HepG2 (cell line): ENCODE results near the gene LRRC8E. TPM values are rescaled to one million over a fixed set of nuclear protein-coding genes. Genes with fewer than 3 reads are reported as not detected.

Experiments used
- GABPA ChIP-seq, 2 experiments: IDR thresholded peaks; 2 replicates each; pipeline ENCODE4 v1.6.1; 2011 to 2016; ENCODE audit warnings: low read depth in 2 of 2, low read length in 1 of 2, missing biosample characterization in 1 of 2, missing genetic modification characterization in 1 of 2
- GABPB1 ChIP-seq: IDR thresholded peaks from 2 replicates; pipeline ENCODE4 v1.6.1; 2016; ENCODE audit warnings: mild to moderate bottlenecking, missing genetic modification reagents, moderate library complexity, missing compliant biosample characterization
- HNRNPLL ChIP-seq: fragments of 200-400 bp; formaldehyde crosslinking; IDR thresholded peaks from 2 replicates; pipeline ENCODE4 v1.6.1; 2017; ENCODE audit warnings: mild to moderate bottlenecking, low read depth, low read length; ENCODE audit not compliant: poor library complexity, severe bottlenecking
- KDM2A ChIP-seq: sonication (generic); formaldehyde crosslinking; IDR thresholded peaks from 2 replicates; pipeline ENCODE4 v1.4.0; 2020; ENCODE audit warnings: low read depth, missing genetic modification reagents, borderline replicate concordance
- MAF1 ChIP-seq: sonication (generic); formaldehyde crosslinking; IDR thresholded peaks from 2 replicates; pipeline ENCODE4 v1.5.0; 2020; ENCODE audit warnings: missing genetic modification reagents, borderline replicate concordance
- NR2F2 ChIP-seq: IDR thresholded peaks from 2 replicates; pipeline ENCODE4 v1.6.1; 2012; ENCODE audit warnings: low read depth, inconsistent platforms, borderline replicate concordance
- SP4 ChIP-seq: sonication (generic); formaldehyde crosslinking; IDR thresholded peaks from 2 replicates; pipeline ENCODE4 v1.8.1; 2023; ENCODE audit warnings: mild to moderate bottlenecking, missing genetic modification reagents
- SP5 ChIP-seq: IDR thresholded peaks from 2 replicates; pipeline ENCODE4 v1.6.1; 2016; ENCODE audit warnings: low read depth, borderline replicate concordance
- ZBTB38 ChIP-seq: sonication (generic); formaldehyde crosslinking; IDR thresholded peaks from 2 replicates; pipeline ENCODE4 v1.5.1; 2020; ENCODE audit warnings: mild to moderate bottlenecking, missing genetic modification reagents
- ZBTB7A ChIP-seq: sonication (generic); formaldehyde crosslinking; IDR thresholded peaks from 2 replicates; pipeline ENCODE4 v1.8.0; 2022; ENCODE audit warnings: mild to moderate bottlenecking, missing genetic modification reagents
- ZMYM3 ChIP-seq: sonication (generic); formaldehyde crosslinking; IDR thresholded peaks from 2 replicates; pipeline ENCODE4 v1.5.1; 2020; ENCODE audit warnings: mild to moderate bottlenecking, missing genetic modification reagents
- ZNF20 ChIP-seq: sonication (generic); formaldehyde crosslinking; IDR thresholded peaks from 2 replicates; pipeline ENCODE4 v1.4.0; 2020; ENCODE audit warnings: mild to moderate bottlenecking, moderate library complexity, missing genetic modification reagents
- ZNF251 ChIP-seq: sonication (generic); formaldehyde crosslinking; IDR thresholded peaks from 2 replicates; pipeline ENCODE4 v1.9.0; 2021; ENCODE audit warnings: mild to moderate bottlenecking, missing genetic modification reagents
- ZNF468 ChIP-seq: sonication (generic); formaldehyde crosslinking; IDR thresholded peaks from 2 replicates; pipeline ENCODE4 v1.8.0; 2022; ENCODE audit warnings: mild to moderate bottlenecking, moderate library complexity, missing genetic modification reagents
- ZNF547 ChIP-seq: sonication (generic); formaldehyde crosslinking; IDR thresholded peaks from 2 replicates; pipeline ENCODE4 v1.5.1; 2020; ENCODE audit warnings: mild to moderate bottlenecking, missing genetic modification reagents
- ZNF776 ChIP-seq: sonication (generic); formaldehyde crosslinking; IDR thresholded peaks from 2 replicates; pipeline ENCODE4 v1.4.0; 2020; ENCODE audit warnings: mild to moderate bottlenecking, missing genetic modification reagents
- ZNF839 ChIP-seq: sonication (generic); formaldehyde crosslinking; IDR thresholded peaks from 2 replicates; pipeline ENCODE4 v1.4.0; 2020; ENCODE audit warnings: missing genetic modification reagents, mild to moderate bottlenecking, borderline replicate concordance
- polyA plus RNA-seq, 8 experiments: library from polyadenylated mRNA; depleted of rRNA in 3 of 8; stranded (reverse) in 7 of 8; unstranded in 1 of 8; fragments of >200 nt; fragmentation: Illumina TruSeq in 4 of 8; extraction: Trizol in 4 of 8; gene quantifications; 2 replicates each; pipeline versions ENCODE4 v1.2.1 to v1.2.3, GENCODE V29; 2011 to 2016; ENCODE audit warnings: low read depth in 4 of 8, missing spikeins in 1 of 8, mixed read lengths in 1 of 8; ENCODE audit not compliant: insufficient read depth in 1 of 8
- total RNA-seq, 5 experiments: library from RNA; depleted of rRNA; stranded (reverse); fragments of >200 nt; fragmentation: Illumina TruSeq; extraction: Trizol; gene quantifications; 2 replicates each; pipeline ENCODE4 v1.2.3, GENCODE V29; 2016; ENCODE audit warnings: low read depth in 1 of 5
- TF ChIP-seq, protein P1 (sequence below): sonication (generic); formaldehyde crosslinking; IDR thresholded peaks from 2 replicates; pipeline ENCODE4 v1.4.0; 2020; ENCODE audit warnings: low read depth, mild to moderate bottlenecking, missing genetic modification reagents
- TF ChIP-seq, protein P2 (sequence below): sonication (generic); formaldehyde crosslinking; IDR thresholded peaks from 2 replicates; pipeline ENCODE4 v1.5.1; 2020; ENCODE audit warnings: missing genetic modification reagents, mild to moderate bottlenecking, borderline replicate concordance
- TF ChIP-seq, protein P3 (sequence below): sonication (generic); formaldehyde crosslinking; IDR thresholded peaks from 2 replicates; pipeline ENCODE4 v1.4.0; 2020; ENCODE audit warnings: missing genetic modification reagents
- TF ChIP-seq, protein P4 (sequence below): sonication (generic); formaldehyde crosslinking; IDR thresholded peaks from 2 replicates; pipeline ENCODE4 v1.4.0; 2020; ENCODE audit warnings: missing genetic modification reagents

LRRC8E gene
- total and polyA plus RNA-seq, 2 of the 13 experiments (the other 11 are each of a cell fraction or from before 2014, with no cell fraction given), result 8.0 to 10.3 TPM

DNA sequence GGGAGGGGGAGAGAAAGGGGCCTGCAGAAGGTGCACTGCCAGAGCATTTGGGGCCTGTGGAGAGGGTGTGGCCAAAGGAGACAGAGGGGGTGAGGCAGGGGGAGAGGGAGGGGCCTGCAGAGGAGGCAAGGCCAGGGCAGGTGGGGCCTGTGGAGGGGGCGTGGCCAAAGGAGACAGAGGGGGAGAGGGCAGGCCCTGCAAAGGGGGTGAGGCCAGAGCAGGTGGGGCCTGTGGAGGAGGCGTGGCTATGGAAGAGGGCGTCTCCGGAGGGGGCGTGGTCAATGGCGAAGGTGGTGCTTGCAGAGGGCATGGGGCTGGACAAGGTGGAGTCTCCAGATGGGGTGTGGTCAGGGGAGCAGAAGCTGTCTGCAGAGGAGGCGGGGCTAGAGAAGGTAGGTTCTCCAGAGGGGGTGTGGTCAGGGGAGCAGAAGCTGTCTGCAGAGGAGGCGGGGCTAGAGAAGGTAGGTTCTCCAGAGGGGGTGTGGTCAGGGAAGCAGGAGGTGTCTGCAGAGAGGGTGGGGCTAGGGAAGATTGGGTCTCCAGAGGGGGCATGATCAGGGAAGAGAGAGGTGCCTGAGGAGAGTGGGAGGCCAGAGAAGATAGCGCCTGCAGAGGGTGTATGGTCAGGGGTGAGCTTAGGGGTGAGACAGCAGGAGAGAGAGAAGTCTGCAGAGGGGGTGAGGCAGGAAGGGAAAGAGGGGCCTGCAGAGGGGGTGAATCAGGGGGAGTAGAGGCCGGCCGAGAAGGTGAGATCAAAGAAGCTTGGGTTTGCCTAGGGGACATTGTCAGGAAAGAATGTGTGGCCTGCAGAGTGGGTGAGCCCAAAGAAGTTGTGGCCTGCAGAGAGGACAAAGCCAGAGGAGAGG is 17.5 kb upstream of the LRRC8E start (continued):
- no peak for TF ChIP-seq ZNF251
- no peak for TF ChIP-seq GABPA (IDR thresholded peaks at IDR 0.05; ENCODE audit: low read depth, low read length)
- no peak for TF ChIP-seq GABPA (CRISPR knock-in tag; IDR thresholded peaks at IDR 0.05; ENCODE audit: low read depth)
- no peak for TF ChIP-seq ZBTB7A (CRISPR knock-in tag)
- TF ChIP-seq GABPB1, result 0 out of 2 replicates have a peak, but pooled peaks have one; percentile 21
- peak; percentile 40; the same call in 1 of the 2 replicates for TF ChIP-seq ZBTB38 (CRISPR knock-in tag)
- no peak for TF ChIP-seq KDM2A (CRISPR knock-in tag)
- TF ChIP-seq ZNF547 (CRISPR knock-in tag), result no peak
- TF ChIP-seq ZNF20 (CRISPR knock-in tag), result no peak
- no peak for TF ChIP-seq ZNF468 (CRISPR knock-in tag)
- TF ChIP-seq HNRNPLL, result peak; percentile 35
- no peak for TF ChIP-seq ZNF839
- TF ChIP-seq SP5 (CRISPR knock-in tag), result peak; percentile 25; the same call in 1 of the 2 replicates
- TF ChIP-seq, protein P1, sequence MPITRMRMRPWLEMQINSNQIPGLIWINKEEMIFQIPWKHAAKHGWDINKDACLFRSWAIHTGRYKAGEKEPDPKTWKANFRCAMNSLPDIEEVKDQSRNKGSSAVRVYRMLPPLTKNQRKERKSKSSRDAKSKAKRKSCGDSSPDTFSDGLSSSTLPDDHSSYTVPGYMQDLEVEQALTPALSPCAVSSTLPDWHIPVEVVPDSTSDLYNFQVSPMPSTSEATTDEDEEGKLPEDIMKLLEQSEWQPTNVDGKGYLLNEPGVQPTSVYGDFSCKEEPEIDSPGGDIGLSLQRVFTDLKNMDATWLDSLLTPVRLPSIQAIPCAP, result no peak
- TF ChIP-seq SP4 (CRISPR knock-in tag), result peak; percentile 98
- TF ChIP-seq, protein P2, sequence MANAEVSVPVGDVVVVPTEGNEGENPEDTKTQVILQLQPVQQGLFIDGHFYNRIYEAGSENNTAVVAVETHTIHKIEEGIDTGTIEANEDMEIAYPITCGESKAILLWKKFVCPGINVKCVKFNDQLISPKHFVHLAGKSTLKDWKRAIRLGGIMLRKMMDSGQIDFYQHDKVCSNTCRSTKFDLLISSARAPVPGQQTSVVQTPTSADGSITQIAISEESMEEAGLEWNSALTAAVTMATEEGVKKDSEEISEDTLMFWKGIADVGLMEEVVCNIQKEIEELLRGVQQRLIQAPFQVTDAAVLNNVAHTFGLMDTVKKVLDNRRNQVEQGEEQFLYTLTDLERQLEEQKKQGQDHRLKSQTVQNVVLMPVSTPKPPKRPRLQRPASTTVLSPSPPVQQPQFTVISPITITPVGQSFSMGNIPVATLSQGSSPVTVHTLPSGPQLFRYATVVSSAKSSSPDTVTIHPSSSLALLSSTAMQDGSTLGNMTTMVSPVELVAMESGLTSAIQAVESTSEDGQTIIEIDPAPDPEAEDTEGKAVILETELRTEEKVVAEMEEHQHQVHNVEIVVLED (CRISPR knock-in tag), result no peak
- TF ChIP-seq, protein P3, sequence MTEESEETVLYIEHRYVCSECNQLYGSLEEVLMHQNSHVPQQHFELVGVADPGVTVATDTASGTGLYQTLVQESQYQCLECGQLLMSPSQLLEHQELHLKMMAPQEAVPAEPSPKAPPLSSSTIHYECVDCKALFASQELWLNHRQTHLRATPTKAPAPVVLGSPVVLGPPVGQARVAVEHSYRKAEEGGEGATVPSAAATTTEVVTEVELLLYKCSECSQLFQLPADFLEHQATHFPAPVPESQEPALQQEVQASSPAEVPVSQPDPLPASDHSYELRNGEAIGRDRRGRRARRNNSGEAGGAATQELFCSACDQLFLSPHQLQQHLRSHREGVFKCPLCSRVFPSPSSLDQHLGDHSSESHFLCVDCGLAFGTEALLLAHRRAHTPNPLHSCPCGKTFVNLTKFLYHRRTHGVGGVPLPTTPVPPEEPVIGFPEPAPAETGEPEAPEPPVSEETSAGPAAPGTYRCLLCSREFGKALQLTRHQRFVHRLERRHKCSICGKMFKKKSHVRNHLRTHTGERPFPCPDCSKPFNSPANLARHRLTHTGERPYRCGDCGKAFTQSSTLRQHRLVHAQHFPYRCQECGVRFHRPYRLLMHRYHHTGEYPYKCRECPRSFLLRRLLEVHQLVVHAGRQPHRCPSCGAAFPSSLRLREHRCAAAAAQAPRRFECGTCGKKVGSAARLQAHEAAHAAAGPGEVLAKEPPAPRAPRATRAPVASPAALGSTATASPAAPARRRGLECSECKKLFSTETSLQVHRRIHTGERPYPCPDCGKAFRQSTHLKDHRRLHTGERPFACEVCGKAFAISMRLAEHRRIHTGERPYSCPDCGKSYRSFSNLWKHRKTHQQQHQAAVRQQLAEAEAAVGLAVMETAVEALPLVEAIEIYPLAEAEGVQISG, result 0 out of 2 replicates have a peak, but pooled peaks have one; percentile 29
- no peak for TF ChIP-seq NR2F2
- TF ChIP-seq MAF1, result no peak
- TF ChIP-seq ZNF776 (CRISPR knock-in tag), result no peak
- 0 out of 2 replicates have a peak, but pooled peaks have one; percentile 11 for TF ChIP-seq ZMYM3
- TF ChIP-seq, protein P4, sequence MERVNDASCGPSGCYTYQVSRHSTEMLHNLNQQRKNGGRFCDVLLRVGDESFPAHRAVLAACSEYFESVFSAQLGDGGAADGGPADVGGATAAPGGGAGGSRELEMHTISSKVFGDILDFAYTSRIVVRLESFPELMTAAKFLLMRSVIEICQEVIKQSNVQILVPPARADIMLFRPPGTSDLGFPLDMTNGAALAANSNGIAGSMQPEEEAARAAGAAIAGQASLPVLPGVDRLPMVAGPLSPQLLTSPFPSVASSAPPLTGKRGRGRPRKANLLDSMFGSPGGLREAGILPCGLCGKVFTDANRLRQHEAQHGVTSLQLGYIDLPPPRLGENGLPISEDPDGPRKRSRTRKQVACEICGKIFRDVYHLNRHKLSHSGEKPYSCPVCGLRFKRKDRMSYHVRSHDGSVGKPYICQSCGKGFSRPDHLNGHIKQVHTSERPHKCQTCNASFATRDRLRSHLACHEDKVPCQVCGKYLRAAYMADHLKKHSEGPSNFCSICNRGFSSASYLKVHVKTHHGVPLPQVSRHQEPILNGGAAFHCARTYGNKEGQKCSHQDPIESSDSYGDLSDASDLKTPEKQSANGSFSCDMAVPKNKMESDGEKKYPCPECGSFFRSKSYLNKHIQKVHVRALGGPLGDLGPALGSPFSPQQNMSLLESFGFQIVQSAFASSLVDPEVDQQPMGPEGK (CRISPR knock-in tag), result peak; percentile 42; the same call in 1 of the 2 replicates
